Skeletal muscle tissue (tissue), 5 donors: ENCODE measurements around the gene MAGI1. TPM values are rescaled to one million over a fixed set of nuclear protein-coding genes. Genes with fewer than 3 reads are reported as not detected.

Experiments
- H3K27ac ChIP-seq: one replicate; pipeline ENCODE4 v1.7.0; 2013; ENCODE audit warnings: mild to moderate bottlenecking, low read depth, low read length, inconsistent platforms
- H3K27me3 ChIP-seq, 3 donors: one replicate each; pipeline ENCODE4 v1.7.0; 2013; ENCODE audit warnings: low read length in 3 of 3; ENCODE audit not compliant: control insufficient read depth in 3 of 3, insufficient read depth in 3 of 3
- H3K36me3 ChIP-seq, 3 donors: one replicate each; pipeline ENCODE4 v1.7.0; 2013; ENCODE audit warnings: low read length in 3 of 3; ENCODE audit not compliant: control insufficient read depth in 3 of 3, insufficient read depth in 3 of 3
- H3K4me1 ChIP-seq, 3 donors: one replicate each; pipeline ENCODE4 v1.7.0; 2013; ENCODE audit warnings: low read length in 3 of 3, mild to moderate bottlenecking in 3 of 3; ENCODE audit not compliant: control insufficient read depth in 3 of 3, insufficient read depth in 3 of 3
- H3K4me3 ChIP-seq, 3 donors: one replicate each; pipeline ENCODE4 v1.7.0; 2013; ENCODE audit warnings: low read length in 3 of 3
- H3K9ac ChIP-seq, 3 donors: one replicate each; pipeline ENCODE4 v1.7.0; 2013; ENCODE audit warnings: low read length in 3 of 3, mild to moderate bottlenecking in 3 of 3, moderate library complexity in 2 of 3, low read depth in 1 of 3
- H3K9me3 ChIP-seq, 3 donors: one replicate each; pipeline ENCODE4 v1.7.0; 2013; ENCODE audit warnings: low read length in 3 of 3; ENCODE audit not compliant: control insufficient read depth in 3 of 3
- small RNA-seq: library from RNA; depleted of rRNA; stranded (forward); fragments of <200 nt; gene quantifications from one replicate; pipeline ENCODE3, GENCODE V24; 2014
- total RNA-seq: library from RNA; depleted of rRNA; stranded (reverse); fragments of >200 nt; gene quantifications from one replicate; pipeline ENCODE4 v1.2.3, GENCODE V29; 2014
- donor health status: Osteomylitis.

Gene MAGI1
- total RNA-seq, 1 donor from 2014 or later = 23.5 TPM

DNA sequence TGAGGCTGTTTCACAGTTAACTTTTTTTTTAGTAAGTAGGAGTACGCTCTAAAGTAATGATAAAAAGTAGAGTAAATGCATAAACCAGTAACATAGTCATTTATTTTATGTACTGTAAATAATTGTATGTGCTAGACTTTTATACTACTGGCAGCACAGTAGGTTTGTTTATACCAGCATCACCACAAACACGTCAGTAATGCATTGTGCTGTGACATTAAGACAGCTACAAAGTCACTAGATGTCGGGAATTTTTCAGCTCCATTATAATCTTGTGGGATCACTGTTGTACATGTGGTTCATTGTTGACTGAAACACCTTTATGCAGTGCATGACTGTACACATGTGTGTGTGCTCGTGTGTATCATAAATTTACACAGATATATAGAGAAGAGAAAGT, 732.9 kb downstream of the MAGI1 start:
- no peak overlapping the region for H3K9ac ChIP-seq
- no peaks in the 10 kb centered on the region for H3K27me3 ChIP-seq
- H3K9me3 ChIP-seq = no peaks in the 10 kb centered on the region
- H3K27ac ChIP-seq = no peak overlapping the region
- no peaks in the 10 kb centered on the region for H3K36me3 ChIP-seq
- no peaks in the 10 kb centered on the region for H3K4me1 ChIP-seq
- H3K4me3 ChIP-seq = no peak overlapping the region

Small RNA genes within 50 kb of the gene (small RNA-seq; reads per million reads assigned to genes)
- not detected for gene RF00019

Other genes with a start within 250 kb of the MAGI1 start
- 30.8 TPM for gene SLC25A26, start 182.1 kb upstream of the MAGI1 start, total RNA-seq